ENCODE measurements around the gene C22orf31.

Gene C22orf31

GRCh38 chr22:29082826-29083545 lies 21.4 kb upstream of the C22orf31 start:
- FAIRE-seq: no peak
- DNase-seq (ENCODE audit: insufficient read length, low spot score): no peak
- TF ChIP-seq CTCF (IDR thresholded peaks at IDR 0.05; ENCODE audit: insufficient read depth, missing control alignments): no peak

GRCh38 chr22:29081517-29082236 lies 20.0 kb upstream of the C22orf31 start:
- FAIRE-seq (no peak), DNase-seq (ENCODE audit: insufficient read length, low spot score) (no peak)
- no peak for TF ChIP-seq CTCF (IDR thresholded peaks at IDR 0.05; ENCODE audit: insufficient read depth, missing control alignments)

GRCh38 chr22:29080106-29080975 lies 18.7 kb upstream of the C22orf31 start:
- no peak for FAIRE-seq
- no peak for DNase-seq (ENCODE audit: insufficient read length, low spot score)

GRCh38 chr22:29079218-29079901 lies 17.7 kb upstream of the C22orf31 start:
- TF ChIP-seq CTCF (IDR thresholded peaks at IDR 0.05; ENCODE audit: insufficient read depth, missing control alignments): peak; percentile 4
- no peak for FAIRE-seq
- no peak for DNase-seq (ENCODE audit: insufficient read length, low spot score)

More at GRCh38 chr22:29080106-29080975, 18.7 kb upstream of the C22orf31 start:
- TF ChIP-seq CTCF (IDR thresholded peaks at IDR 0.05; ENCODE audit: insufficient read depth, missing control alignments): no peak

- TF ChIP-seq CTCF (IDR thresholded peaks at IDR 0.05; ENCODE audit: insufficient read depth, missing control alignments): no peak
- no peak for DNase-seq (ENCODE audit: insufficient read length, low spot score)
- FAIRE-seq: no peak
Measured at GRCh38 chr22:29078869-29079207, 17.2 kb upstream of the C22orf31 start.

GRCh38 chr22:29078036-29078868 lies 16.6 kb upstream of the C22orf31 start:
- DNase-seq (ENCODE audit: insufficient read length, low spot score) (no peak), FAIRE-seq (no peak)
- TF ChIP-seq CTCF (IDR thresholded peaks at IDR 0.05; ENCODE audit: insufficient read depth, missing control alignments): no peak

Measured in D721Med (cell line).